Vagina (tissue), 2 donors: ENCODE measurements around the gene METTL24. TPM values are rescaled to one million over a fixed set of nuclear protein-coding genes. Genes with fewer than 3 reads are reported as not detected.

Source experiments
- DNase-seq, 2 donors: peaks; one replicate each; pipeline ENCODE4 v3.0.0-alpha.2; 2017; ENCODE audit errors: extremely low spot score in 2 of 2
- H3K27ac ChIP-seq: fragments of 200-600 bp; sonication (generic); one replicate; pipeline ENCODE4 v1.5.1; 2019
- H3K27me3 ChIP-seq: fragments of 200-600 bp; sonication (generic); one replicate; pipeline ENCODE4 v1.5.1; 2019
- H3K36me3 ChIP-seq, 2 donors: fragments of 200-600 bp; sonication (generic); one replicate each; pipeline ENCODE4 v1.5.1; 2017 to 2019
- H3K4me1 ChIP-seq: fragments of 200-600 bp; sonication (generic); one replicate; pipeline ENCODE4 v1.5.1; 2019
- H3K4me3 ChIP-seq, 2 donors: fragments of 200-600 bp; sonication (generic); 1 replicate in 1 of 2; 2 replicates in 1 of 2; pipeline ENCODE4 v1.5.1; 2016 to 2019
- H3K9me3 ChIP-seq: fragments of 200-600 bp; sonication (generic); one replicate; pipeline ENCODE4 v1.5.1; 2019
- CTCF ChIP-seq, 3 experiments: fragments of 450-650 bp in 2 of 3; fragments of 200-600 bp in 1 of 3; sonication (generic) in 1 of 3; IDR thresholded peaks; one replicate each; pipeline ENCODE4 v1.5.1; 2017 to 2019; ENCODE audit warnings: antibody characterized with exemption in 3 of 3, mild to moderate bottlenecking in 2 of 3, moderate library complexity in 2 of 3
- POLR2A ChIP-seq, 2 donors: fragments of 450-650 bp; IDR thresholded peaks; one replicate each; pipeline ENCODE4 v1.6.1; 2017; ENCODE audit warnings: antibody characterized with exemption in 2 of 2, mild to moderate bottlenecking in 2 of 2, moderate library complexity in 2 of 2
- POLR2AphosphoS5 ChIP-seq, 2 donors: sonication (generic); formaldehyde crosslinking; IDR thresholded peaks; one replicate each; pipeline ENCODE4 v1.9.0; 2017; ENCODE audit warnings: antibody characterized with exemption in 2 of 2, mild to moderate bottlenecking in 2 of 2, low read depth in 1 of 2; ENCODE audit not compliant: insufficient read depth in 1 of 2
- intact Hi-C: fragments of 100-400 bp; cut with DNase I; formaldehyde crosslinking; loops from one replicate; pipeline ENCODE4 v1.15.1; 2023
- total RNA-seq: library from RNA; depleted of rRNA; stranded (reverse); fragments of >200 nt; gene quantifications from one replicate; pipeline ENCODE4 v1.2.3, GENCODE V29; 2016

The METTL24 gene
- total RNA-seq, 1 donor from 2014 or later = 6.6 TPM

- Histone ChIP-seq H3K9me3 (no peaks in the 10 kb centered on the region), H3K27me3 (no peaks in the 10 kb centered on the region), H3K27ac (no peak overlapping the region), H3K36me3 (no peaks in the 10 kb centered on the region), H3K4me3 (no peak overlapping the region), H3K4me1 (no peaks in the 10 kb centered on the region)
- intact Hi-C loops = no loop called here
- TF ChIP-seq POLR2AphosphoS5 (IDR thresholded peaks at IDR 0.05; ENCODE audit: insufficient read depth in 1 of 2, low read depth in 1 of 2) (no peak), CTCF (IDR thresholded peaks at IDR 0.05) (no peak), POLR2A (IDR thresholded peaks at IDR 0.05) (no peak)
- no peak for DNase-seq
Observed at GRCh38 chr6:110341067-110341466, 17.1 kb downstream of the METTL24 start.

DNA sequence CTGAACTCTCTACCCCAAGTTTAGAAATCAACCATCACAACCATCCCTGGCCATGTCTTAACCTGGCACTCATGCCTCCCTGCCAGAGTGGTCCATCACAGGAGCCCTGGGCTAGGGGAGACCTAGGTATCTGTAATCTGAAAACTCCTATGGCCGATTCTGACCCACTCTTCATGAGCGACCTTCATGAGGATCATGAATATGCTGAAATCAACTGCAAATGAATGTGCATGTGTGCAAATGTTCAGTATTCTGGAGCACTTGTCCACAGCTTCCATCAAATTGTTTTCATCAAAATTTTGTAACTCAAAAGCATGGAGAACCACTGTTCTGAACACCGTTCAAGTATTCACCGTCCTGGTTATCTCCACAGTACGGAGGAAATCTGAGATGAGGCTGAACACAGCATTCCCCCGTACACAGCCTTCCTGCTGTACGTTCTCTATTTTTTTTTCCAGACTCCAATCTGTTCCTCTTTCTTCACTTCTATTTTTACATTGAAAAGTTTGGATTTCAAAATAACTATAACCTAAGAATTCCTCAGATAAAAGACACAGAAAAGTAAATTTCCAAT is 17.7 kb downstream of the METTL24 start:
- no peaks in the 10 kb centered on the region for H3K27me3 ChIP-seq
- no peak for DNase-seq
- intact Hi-C loops = no loop called here
- TF ChIP-seq POLR2AphosphoS5 (IDR thresholded peaks at IDR 0.05; ENCODE audit: insufficient read depth in 1 of 2, low read depth in 1 of 2) (no peak), POLR2A (IDR thresholded peaks at IDR 0.05) (no peak), CTCF (IDR thresholded peaks at IDR 0.05) (no peak)
- no peak overlapping the region for H3K4me3 ChIP-seq
- H3K27ac ChIP-seq = peak overlapping the region; percentile 9
- no peaks in the 10 kb centered on the region for H3K36me3 ChIP-seq
- no peaks in the 10 kb centered on the region for H3K9me3 ChIP-seq
- H3K4me1 ChIP-seq = no peaks in the 10 kb centered on the region

- no peak overlapping the region for H3K27ac ChIP-seq
- intact Hi-C loops = no loop called here
- no peak overlapping the region for H3K4me3 ChIP-seq
- no peaks in the 10 kb centered on the region for H3K27me3 ChIP-seq
- no peak for DNase-seq
- no peaks in the 10 kb centered on the region for H3K9me3 ChIP-seq
- H3K4me1 ChIP-seq = no peaks in the 10 kb centered on the region
- H3K36me3 ChIP-seq = no peaks in the 10 kb centered on the region
- TF ChIP-seq POLR2AphosphoS5 (IDR thresholded peaks at IDR 0.05; ENCODE audit: insufficient read depth in 1 of 2, low read depth in 1 of 2) = no peak
- TF ChIP-seq CTCF (IDR thresholded peaks at IDR 0.05) = no peak
- TF ChIP-seq POLR2A (IDR thresholded peaks at IDR 0.05) = no peak
Observed at GRCh38 chr6:110338820-110339470, 19.2 kb downstream of the METTL24 start.

DNA sequence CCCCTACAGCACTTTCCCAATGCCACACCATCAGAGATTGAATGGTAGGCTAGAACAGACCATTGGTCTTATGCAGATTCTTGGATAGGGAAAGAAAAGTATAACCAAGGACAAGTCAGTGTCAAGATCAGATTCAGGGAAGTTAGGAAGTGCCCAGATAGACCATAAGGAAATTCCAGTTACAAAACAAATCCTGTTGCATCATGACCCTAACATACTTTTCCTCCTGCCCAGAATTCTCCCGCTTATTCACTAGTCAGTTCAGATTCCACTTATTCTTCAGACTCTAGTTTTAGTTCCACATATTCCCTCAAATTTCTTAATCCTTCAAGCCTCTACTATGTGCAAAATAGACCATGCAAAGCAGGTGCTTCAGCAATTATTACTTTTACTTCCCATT is 20.7 kb downstream of the METTL24 start:
- H3K27ac ChIP-seq = no peak overlapping the region
- H3K9me3 ChIP-seq = no peaks in the 10 kb centered on the region
- H3K4me1 ChIP-seq = no peaks in the 10 kb centered on the region
- DNase-seq = no peak
- H3K4me3 ChIP-seq = no peak overlapping the region
- H3K27me3 ChIP-seq = no peaks in the 10 kb centered on the region
- TF ChIP-seq POLR2A (IDR thresholded peaks at IDR 0.05) = no peak
- TF ChIP-seq POLR2AphosphoS5 (IDR thresholded peaks at IDR 0.05; ENCODE audit: insufficient read depth in 1 of 2, low read depth in 1 of 2) = no peak
- TF ChIP-seq CTCF (IDR thresholded peaks at IDR 0.05) = no peak
- intact Hi-C loops = no loop called here
- H3K36me3 ChIP-seq = no peaks in the 10 kb centered on the region
